Measurements from ENCODE around the gene CTBS. TPM values are rescaled to one million over a fixed set of nuclear protein-coding genes. Genes with fewer than 3 reads are reported as not detected.
"Not testable (repeated sequence)": the region's sequence is repeated elsewhere in the genome, so short reads cannot be mapped to it uniquely, and the experiment has no call there.

CTBS gene
- total and polyA plus RNA-seq, 2 experiments from 2014 or later, result 25.4 to 33.6 TPM

GRCh38 chr1:84598418-84598817 lies 24.2 kb upstream of the CTBS start:
- H3K4me2 ChIP-seq, result no peak overlapping the region
- H4K20me1 ChIP-seq (ENCODE audit: insufficient read depth, poor library complexity, severe bottlenecking), result no peaks in the 10 kb centered on the region
- H3K27me3 ChIP-seq, result no peaks in the 10 kb centered on the region
- H3K4me1 ChIP-seq (ENCODE audit: insufficient read depth), result no peaks in the 10 kb centered on the region
- no peaks in the 10 kb centered on the region for H3K36me3 ChIP-seq (replicated peaks; ENCODE audit: insufficient read depth, low read depth)
- no peak for TF ChIP-seq EZH2phosphoT487 (IDR thresholded peaks at IDR 0.05; ENCODE audit: low read depth, severe bottlenecking, unreplicated experiment)
- no peak for TF ChIP-seq CTCF (IDR thresholded peaks at IDR 0.05; ENCODE audit: poor library complexity)
- no peaks in the 10 kb centered on the region for H3K9me2 ChIP-seq (replicated peaks; ENCODE audit: insufficient read depth)
- H3K9me3 ChIP-seq (ENCODE audit: low read depth), result no peaks in the 10 kb centered on the region
- no peak overlapping the region for H3K4me3 ChIP-seq
- H3K27ac ChIP-seq, result peak overlapping the region; percentile 57
- DNase-seq (ENCODE audit: low spot score), result no peak
- 66% methylated on average over 3 of the region's 3 CpGs for WGBS (ENCODE audit: low lambda C conversion rate, missing lambda C conversion rate)
- H2AFZ ChIP-seq, result no peak overlapping the region
- H3K79me2 ChIP-seq, result no peaks in the 10 kb centered on the region

GRCh38 chr1:84597011-84597410 lies 22.8 kb upstream of the CTBS start:
- no peak overlapping the region for H3K4me3 ChIP-seq
- no peak overlapping the region for H3K27ac ChIP-seq
- H3K9me2 ChIP-seq (replicated peaks; ENCODE audit: insufficient read depth), result no peaks in the 10 kb centered on the region
- no peak overlapping the region for H2AFZ ChIP-seq
- H3K4me2 ChIP-seq, result no peak overlapping the region
- no peaks in the 10 kb centered on the region for H3K36me3 ChIP-seq (replicated peaks; ENCODE audit: insufficient read depth, low read depth)
- 100% methylated on average over 1 of the region's 1 CpG for WGBS (ENCODE audit: low lambda C conversion rate, missing lambda C conversion rate)
- H3K9me3 ChIP-seq (ENCODE audit: low read depth), result no peaks in the 10 kb centered on the region
- H3K27me3 ChIP-seq, result no peaks in the 10 kb centered on the region
- no peaks in the 10 kb centered on the region for H3K79me2 ChIP-seq
- TF ChIP-seq EZH2phosphoT487 (IDR thresholded peaks at IDR 0.05; ENCODE audit: low read depth, severe bottlenecking, unreplicated experiment) (no peak), EZH2 (IDR thresholded peaks at IDR 0.05; ENCODE audit: borderline replicate concordance) (no peak), CTCF (IDR thresholded peaks at IDR 0.05; ENCODE audit: poor library complexity) (no peak)
- DNase-seq (ENCODE audit: low spot score), result no peak
- H3K4me1 ChIP-seq (ENCODE audit: insufficient read depth), result no peaks in the 10 kb centered on the region
- no peaks in the 10 kb centered on the region for H4K20me1 ChIP-seq (ENCODE audit: insufficient read depth, poor library complexity, severe bottlenecking)

- H4K20me1 ChIP-seq (ENCODE audit: insufficient read depth, poor library complexity, severe bottlenecking); H3K4me1 ChIP-seq (ENCODE audit: insufficient read depth); H3K36me3 ChIP-seq (replicated peaks; ENCODE audit: insufficient read depth, low read depth); H3K4me3 ChIP-seq; H3K9me2 ChIP-seq (replicated peaks; ENCODE audit: insufficient read depth); H3K9me3 ChIP-seq (ENCODE audit: low read depth); H3K27ac ChIP-seq; H3K79me2 ChIP-seq; H3K27me3 ChIP-seq; DNase-seq (ENCODE audit: low spot score); H3K4me2 ChIP-seq; H2AFZ ChIP-seq: not testable (repeated sequence)
- 86% methylated on average over 2 of the region's 2 CpGs for WGBS (ENCODE audit: low lambda C conversion rate, missing lambda C conversion rate)
Observed at GRCh38 chr1:84594959-84595358, 20.7 kb upstream of the CTBS start.

- no peak for TF ChIP-seq EZH2 (IDR thresholded peaks at IDR 0.05; ENCODE audit: borderline replicate concordance)
- no peak for TF ChIP-seq EZH2phosphoT487 (IDR thresholded peaks at IDR 0.05; ENCODE audit: low read depth, severe bottlenecking, unreplicated experiment)
- no peak for TF ChIP-seq CTCF (IDR thresholded peaks at IDR 0.05; ENCODE audit: poor library complexity)
- no peaks in the 10 kb centered on the region for H4K20me1 ChIP-seq (ENCODE audit: insufficient read depth, poor library complexity, severe bottlenecking)
- no peak overlapping the region for H3K4me2 ChIP-seq
- H3K36me3 ChIP-seq (replicated peaks; ENCODE audit: insufficient read depth, low read depth), result no peaks in the 10 kb centered on the region
- H2AFZ ChIP-seq, result no peak overlapping the region
- H3K79me2 ChIP-seq, result no peaks in the 10 kb centered on the region
- H3K9me3 ChIP-seq (ENCODE audit: low read depth), result no peaks in the 10 kb centered on the region
- H3K27ac ChIP-seq, result no peak overlapping the region
- no peak for DNase-seq (ENCODE audit: low spot score)
- peaks cover 9% of the 10 kb centered on the region for H3K4me1 ChIP-seq (ENCODE audit: insufficient read depth)
- no peaks in the 10 kb centered on the region for H3K27me3 ChIP-seq
- WGBS (ENCODE audit: low lambda C conversion rate, missing lambda C conversion rate), result 78% methylated on average over 3 of the region's 3 CpGs
- H3K9me2 ChIP-seq (replicated peaks; ENCODE audit: insufficient read depth), result no peaks in the 10 kb centered on the region
- no peak overlapping the region for H3K4me3 ChIP-seq
Observed at GRCh38 chr1:84587099-84587498, 12.9 kb upstream of the CTBS start.

All from hepatocyte (in vitro differentiated cells).